NCI-H2081 (cell line): ENCODE data around the gene DPF3.
"Not testable (repeated sequence)": the region's sequence is repeated elsewhere in the genome, so short reads cannot be mapped to it uniquely, and the experiment has no call there.

Experiments used
- DNase-seq, 2 experiments: peaks; one replicate each; lab custom pipeline; 2025; lab: John Stamatoyannopoulos, UW

Gene DPF3

DNA sequence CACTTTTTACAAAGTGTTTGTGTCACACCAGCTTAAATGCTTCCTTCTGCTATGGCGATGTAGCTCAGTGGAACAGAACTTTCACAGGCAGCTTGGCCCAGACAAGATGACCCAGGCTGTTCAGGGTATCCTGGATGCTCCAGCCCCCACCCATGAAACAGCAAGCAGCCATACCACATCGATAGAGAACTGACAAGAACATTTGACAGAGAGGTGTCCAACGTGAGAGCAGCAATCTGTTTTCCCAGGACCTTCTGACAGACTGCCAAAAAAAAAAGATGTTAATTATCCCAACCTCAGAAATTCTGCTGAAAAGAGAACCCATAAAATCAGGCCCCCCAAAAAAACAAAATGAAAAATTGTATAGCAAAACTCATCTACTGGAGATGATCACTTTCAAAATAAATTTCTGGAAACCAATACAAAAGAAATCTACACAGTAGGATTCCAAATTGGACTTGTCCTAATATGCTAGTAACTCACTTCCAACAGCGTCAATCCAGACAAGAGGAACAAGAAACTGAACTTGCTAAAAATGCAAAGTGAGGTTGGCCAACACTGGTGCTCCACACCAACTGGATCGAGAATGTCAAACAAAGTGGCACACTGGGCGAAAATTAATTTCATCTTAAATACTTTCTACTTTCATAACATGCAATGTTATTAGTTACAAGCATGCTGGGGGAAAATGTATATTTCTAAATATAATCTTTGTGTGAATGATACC is 118.8 kb downstream of the DPF3 start:
- DNase-seq, result no peak

DNA sequence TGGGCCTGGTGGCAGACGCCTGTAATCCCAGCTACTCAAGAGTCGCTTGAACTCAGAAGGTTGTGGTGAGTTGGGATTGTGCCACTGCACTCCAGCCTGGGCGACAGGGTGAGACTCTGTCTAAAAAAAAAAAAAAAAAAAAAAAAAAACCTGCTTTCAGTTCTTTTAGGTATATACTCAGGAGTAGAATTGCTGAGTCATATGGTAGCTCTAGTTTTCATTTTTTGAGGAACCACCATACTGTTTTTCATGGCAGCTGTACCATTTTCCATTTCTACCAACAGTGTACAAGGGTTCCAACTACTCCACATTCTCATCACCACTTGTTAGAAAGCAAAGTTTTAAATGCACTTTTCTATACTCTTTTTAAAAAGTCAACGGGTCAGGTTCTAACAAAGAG is 119.8 kb downstream of the DPF3 start:
- no peak for DNase-seq

GRCh38 chr14:72771561-72771960 is 122.3 kb downstream of the DPF3 start:
- no peak for DNase-seq

DNA sequence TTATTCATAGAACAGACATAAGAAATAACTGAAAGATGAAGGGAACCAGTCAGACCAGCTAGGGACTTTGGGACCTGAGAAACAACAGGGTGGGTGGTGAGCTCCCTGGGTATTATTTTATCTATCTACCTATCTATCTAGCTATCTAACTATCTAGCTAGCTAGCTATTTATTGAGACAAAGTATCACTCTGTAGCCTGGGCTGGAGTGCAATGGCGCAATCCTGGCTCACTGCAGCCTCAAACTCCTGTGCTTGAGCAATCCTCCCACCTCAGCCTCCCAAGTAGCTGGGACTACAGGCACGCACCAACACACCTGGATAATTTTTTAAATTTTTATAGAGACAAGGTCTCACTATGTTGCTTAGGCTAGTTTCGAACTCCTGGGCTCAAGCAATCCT is 127.6 kb downstream of the DPF3 start:
- no peak for DNase-seq

- DNase-seq, result no peak
Measured at GRCh38 chr14:72763892-72764291, 130.0 kb downstream of the DPF3 start.

GRCh38 chr14:72759670-72760069 is 134.2 kb downstream of the DPF3 start:
- no peak for DNase-seq

GRCh38 chr14:72758993-72759392 is 134.9 kb downstream of the DPF3 start:
- no peak for DNase-seq

GRCh38 chr14:72758420-72758819 is 135.5 kb downstream of the DPF3 start:
- DNase-seq, result no peak

- DNase-seq, result no peak
Measured at GRCh38 chr14:72756967-72757366, 136.9 kb downstream of the DPF3 start.

DNA sequence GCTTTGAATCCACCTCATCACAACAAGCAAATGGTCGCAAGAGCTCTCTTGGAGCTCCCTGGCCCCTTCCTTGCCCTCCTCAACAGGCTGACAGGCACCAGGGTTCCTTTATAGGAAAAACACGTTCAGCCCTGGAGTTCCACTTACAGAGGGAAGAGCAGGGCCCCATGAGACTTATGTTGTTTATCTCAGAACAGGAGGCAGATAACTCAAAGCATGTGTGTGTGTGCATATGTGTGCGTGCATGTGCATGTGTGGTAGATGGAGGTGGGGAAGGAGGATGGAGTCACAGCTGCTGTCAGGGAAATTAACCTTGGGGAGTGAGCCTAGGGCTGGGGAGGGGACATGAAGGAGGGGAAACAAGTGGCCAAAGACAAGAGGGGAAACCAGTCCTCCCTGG is 138.1 kb downstream of the DPF3 start:
- no peak for DNase-seq

GRCh38 chr14:72754949-72755348 is 139.0 kb downstream of the DPF3 start:
- DNase-seq, result no peak

DNA sequence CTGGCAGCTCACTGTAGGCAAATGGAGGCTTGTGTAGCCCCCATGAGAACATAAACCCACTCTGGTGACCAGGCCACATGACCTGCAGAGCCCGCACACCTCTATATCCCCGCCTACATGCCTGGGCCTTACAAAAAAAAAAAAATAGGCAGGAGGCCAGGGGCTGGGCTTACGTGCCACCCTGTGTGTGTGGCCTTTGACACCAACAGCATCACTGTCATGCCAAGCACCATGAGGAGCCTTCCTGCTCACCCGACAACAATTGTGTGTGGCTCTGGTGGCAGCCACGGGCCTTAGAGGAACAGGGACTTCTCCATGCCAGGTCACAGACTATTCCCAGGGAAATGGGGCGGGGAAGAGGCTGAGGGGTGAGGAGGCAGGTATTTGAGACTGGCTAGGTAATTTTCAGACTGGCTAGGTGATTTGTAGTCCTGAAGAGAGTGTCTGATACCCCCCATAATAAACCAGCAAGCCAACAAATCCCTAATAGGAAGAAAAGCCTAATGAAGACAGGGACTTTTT is 140.0 kb downstream of the DPF3 start:
- DNase-seq, result no peak

- DNase-seq, result no peak
Measured at GRCh38 chr14:72753044-72753710, 140.7 kb downstream of the DPF3 start.

- no peak for DNase-seq
Measured at GRCh38 chr14:72752034-72752412, 141.9 kb downstream of the DPF3 start.

DNA sequence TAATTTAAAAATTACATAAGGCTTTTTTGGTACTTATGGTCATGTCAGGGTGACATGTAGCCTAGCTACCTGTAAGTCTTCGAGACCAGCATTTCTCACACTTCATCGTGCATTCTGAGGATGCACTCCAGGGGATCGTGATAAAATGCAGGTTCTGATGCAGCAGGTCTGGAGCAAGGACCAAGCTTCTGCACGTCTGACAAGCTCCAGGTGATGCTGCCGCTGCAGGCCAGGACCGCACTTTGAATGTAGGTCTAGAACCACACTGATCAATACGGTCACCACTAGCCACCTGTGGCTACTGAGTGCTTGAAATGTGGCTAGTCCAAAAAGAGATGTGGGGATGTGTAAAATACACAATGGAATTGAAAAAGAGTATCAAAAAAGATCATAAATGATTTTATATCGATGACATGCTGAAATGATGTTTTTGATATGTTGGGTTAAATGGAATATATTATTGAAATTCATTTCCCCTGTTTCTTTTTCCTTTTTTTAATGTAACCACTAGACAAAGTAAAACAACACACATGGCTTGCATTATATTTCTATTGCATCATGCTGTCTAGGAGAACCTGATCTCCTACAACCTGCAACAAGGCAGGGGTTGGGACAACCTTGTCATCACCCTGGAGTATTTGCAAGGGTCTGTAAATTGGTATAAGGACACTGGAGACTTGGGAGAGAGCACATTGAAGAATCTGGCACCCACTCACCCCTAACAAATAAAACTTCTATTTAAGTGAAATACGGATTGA is 142.4 kb downstream of the DPF3 start:
- DNase-seq, result no peak

DNA sequence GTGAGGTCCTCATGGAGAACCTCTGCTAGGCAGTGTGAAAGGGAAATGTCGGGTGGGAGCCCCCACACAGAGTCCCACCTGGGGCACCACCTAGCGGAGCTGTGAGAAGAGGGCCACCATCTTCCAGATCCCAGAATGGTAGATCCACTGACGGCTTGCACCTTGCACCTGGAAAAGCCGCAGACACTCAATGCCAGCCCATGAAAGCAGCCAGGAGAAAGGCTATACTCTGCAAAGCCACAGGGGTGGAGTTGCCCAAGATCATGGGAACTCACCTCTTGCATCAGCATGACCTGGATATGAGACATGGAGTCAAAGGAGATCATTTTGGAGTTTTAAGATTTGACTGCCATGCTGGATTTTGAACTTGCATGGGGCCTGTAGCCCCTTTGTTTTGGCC is 145.0 kb downstream of the DPF3 start:
- DNase-seq, result not testable (repeated sequence)

DNA sequence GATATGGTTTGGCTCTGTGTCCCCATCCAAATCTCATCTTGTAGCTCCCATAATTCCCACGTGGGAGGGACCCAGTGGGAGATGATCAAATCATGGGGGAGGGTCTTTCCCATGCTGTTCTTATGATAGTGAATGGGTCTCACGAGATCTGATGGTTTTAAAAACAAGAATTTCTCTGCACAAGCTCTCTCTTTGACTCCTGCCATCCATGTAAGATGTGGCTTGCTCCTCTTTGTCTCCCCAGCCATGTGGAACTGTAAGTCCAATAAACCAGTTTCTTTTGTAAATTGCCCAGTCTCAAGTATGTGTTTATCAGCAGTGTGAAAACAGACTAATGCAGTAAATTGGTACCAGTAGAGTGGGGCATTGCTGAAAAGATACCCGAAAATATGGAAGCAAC is 146.2 kb downstream of the DPF3 start:
- DNase-seq, result no peak

DNA sequence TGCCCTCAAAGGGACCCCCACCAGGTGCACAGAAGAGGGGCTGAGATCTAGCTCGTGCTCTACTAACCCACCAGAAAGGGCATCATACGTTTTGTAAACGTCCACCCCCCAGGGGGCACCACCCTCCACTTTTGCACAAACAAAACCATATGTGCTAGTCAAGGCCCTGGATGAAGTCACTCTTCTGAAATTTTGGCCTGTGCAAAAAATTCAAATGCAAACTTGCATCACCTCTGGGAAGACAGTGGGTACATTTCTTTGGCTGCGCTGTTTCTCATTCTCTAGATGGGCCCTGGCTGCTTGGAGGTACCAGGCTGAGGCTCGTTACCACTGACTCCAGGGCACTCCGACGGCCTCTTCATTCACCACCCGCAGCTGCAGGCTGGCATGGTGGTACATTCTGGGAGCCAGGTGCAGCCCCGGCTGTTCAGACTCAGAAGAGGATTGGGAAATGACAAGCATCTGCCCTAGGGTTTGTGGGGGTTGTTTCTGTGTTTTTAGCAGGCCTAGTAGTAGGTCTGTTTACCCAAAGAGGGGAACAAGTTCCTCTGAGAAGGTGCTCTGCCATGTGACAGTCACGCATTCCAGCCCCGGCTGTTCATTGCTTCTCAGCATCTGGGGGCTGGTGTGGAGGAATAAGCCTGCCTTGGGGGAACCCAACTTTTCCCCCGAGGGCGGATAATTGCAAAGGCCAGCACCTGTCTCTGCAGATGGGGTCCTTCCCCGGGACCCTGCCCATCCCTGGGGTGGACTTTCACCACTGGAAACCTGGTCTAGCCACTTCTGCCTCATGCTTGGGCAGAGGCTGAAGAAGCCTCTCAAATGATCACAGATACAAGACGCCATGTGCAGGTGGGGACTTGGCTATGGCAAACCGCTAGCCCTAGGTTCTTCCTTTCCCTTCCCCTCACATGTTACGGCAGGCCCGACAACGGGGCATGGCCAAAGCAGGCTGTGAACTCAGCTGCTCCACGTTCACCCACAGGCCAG is 147.6 kb downstream of the DPF3 start:
- no peak for DNase-seq

DNA sequence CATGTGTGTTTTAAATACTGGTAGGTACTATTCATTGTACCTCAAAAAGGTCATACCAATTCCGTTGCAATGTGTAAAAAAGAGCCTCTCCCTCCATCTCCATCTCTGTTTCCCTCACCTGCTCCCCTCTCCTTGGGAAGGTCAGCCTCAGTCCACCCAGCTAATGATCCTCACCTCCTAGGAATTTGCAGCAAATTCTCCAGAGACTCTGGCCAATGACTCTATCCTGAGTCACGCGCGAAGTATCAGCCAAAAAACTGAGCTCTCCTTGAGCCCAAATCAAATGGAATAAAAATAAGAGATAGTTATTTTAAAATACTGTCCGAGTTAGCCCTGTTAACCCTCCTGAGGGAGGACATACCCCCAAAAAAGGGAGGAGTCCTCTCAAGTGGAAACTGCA is 148.4 kb downstream of the DPF3 start:
- no peak for DNase-seq

- no peak for DNase-seq
Measured at GRCh38 chr14:72744416-72745120, 149.3 kb downstream of the DPF3 start.

DNA sequence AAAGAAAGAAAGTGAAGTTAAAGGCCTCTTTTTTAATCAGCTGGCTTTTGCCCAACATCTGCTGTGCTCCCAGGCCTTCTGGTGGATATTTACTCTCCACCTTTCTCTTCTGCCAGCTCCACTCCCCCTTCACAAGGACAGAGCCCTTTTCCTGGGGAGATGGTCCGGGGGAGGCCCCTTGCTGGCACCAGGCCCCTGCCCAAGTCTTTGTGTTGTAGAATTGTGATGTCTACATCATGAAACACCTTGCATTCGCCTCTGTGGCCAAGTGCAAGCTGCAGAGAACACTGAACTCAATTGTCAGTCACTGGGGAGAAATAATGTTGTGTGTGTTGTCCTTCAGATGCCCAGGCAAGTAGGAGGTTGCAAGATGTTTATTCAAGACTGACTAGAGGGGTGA is 150.3 kb downstream of the DPF3 start:
- DNase-seq, result no peak
